ENCODE data around the gene JCHAIN. TPM values are rescaled to one million over a fixed set of nuclear protein-coding genes. Genes with fewer than 3 reads are reported as not detected.
A peak's percentile ranks its signal among the peaks of the same experiment; 100 is the strongest.

Gene JCHAIN
- 99.1 TPM for total RNA-seq
- long read RNA-seq, transcript JCHAIN-201 (4 exons, 1,438 nt) = major isoform, 66 of 67 reads
- long read RNA-seq, partial matches to known transcripts = 0 of 67 reads
- long read RNA-seq, other reads (novel, unspliced or antisense) = 1 of 67 reads

- no peaks in the 10 kb centered on the region for H3K9me3 ChIP-seq
- no peak for TF ChIP-seq CTCF (IDR thresholded peaks at IDR 0.05)
- peaks cover 3% of the 10 kb centered on the region for H3K4me1 ChIP-seq
- intact Hi-C loops (cut with DNase I) = no loop called here
- no peak within 1 kb of the TSS for H3K4me3 ChIP-seq
- H3K27ac ChIP-seq = no peak within 1 kb of the TSS
- DNase-seq (no peak), ATAC-seq (no peak)
- no peaks in the 10 kb centered on the region for H3K27me3 ChIP-seq
- no peaks in the 10 kb centered on the region for H3K36me3 ChIP-seq
Measured at GRCh38 chr4:70666369-70666768, at the start of gene JCHAIN. Gene JCHAIN (minus strand): TSS chr4:70666508. CDS start chr4:70666490, 18 bp downstream.

GRCh38 chr4:70715097-70715496 lies 48.8 kb upstream of the JCHAIN start:
- peaks cover 33% of the 10 kb centered on the region for H3K4me1 ChIP-seq
- ATAC-seq = no peak
- no peak overlapping the region for H3K27ac ChIP-seq

GRCh38 chr4:70714079-70714887 lies 48.0 kb upstream of the JCHAIN start:
- Histone ChIP-seq H3K27ac (peak overlapping the region; percentile 26), H3K27me3 (no peaks in the 10 kb centered on the region), H3K4me3 (no peak overlapping the region), H3K9me3 (no peaks in the 10 kb centered on the region), H3K4me1 (peaks cover 33% of the 10 kb centered on the region), H3K36me3 (no peaks in the 10 kb centered on the region)
- no peak for TF ChIP-seq CTCF (IDR thresholded peaks at IDR 0.05)
- ATAC-seq (peak; percentile 65), DNase-seq (no peak)
- intact Hi-C loops (cut with DNase I) = no loop called here

More at GRCh38 chr4:70715097-70715496, 48.8 kb upstream of the JCHAIN start:
- intact Hi-C loops (cut with DNase I) = no loop called here
- no peak overlapping the region for H3K4me3 ChIP-seq
- H3K27me3 ChIP-seq = no peaks in the 10 kb centered on the region
- DNase-seq = no peak
- TF ChIP-seq CTCF (IDR thresholded peaks at IDR 0.05) = no peak
- no peaks in the 10 kb centered on the region for H3K9me3 ChIP-seq
- no peaks in the 10 kb centered on the region for H3K36me3 ChIP-seq

GRCh38 chr4:70713453-70714078 lies 47.3 kb upstream of the JCHAIN start:
- peak; percentile 67 for ATAC-seq
- intact Hi-C loops (cut with DNase I) = no loop called here
- no peak for DNase-seq
- H3K27me3 ChIP-seq = no peaks in the 10 kb centered on the region
- H3K27ac ChIP-seq = peak overlapping the region; percentile 26
- peaks cover 33% of the 10 kb centered on the region for H3K4me1 ChIP-seq
- H3K4me3 ChIP-seq = no peak overlapping the region
- H3K36me3 ChIP-seq = no peaks in the 10 kb centered on the region
- no peaks in the 10 kb centered on the region for H3K9me3 ChIP-seq
- TF ChIP-seq CTCF (IDR thresholded peaks at IDR 0.05) = no peak

GRCh38 chr4:70712604-70713452 lies 46.5 kb upstream of the JCHAIN start:
- Histone ChIP-seq H3K4me3 (no peak overlapping the region), H3K36me3 (no peaks in the 10 kb centered on the region), H3K27me3 (no peaks in the 10 kb centered on the region), H3K9me3 (no peaks in the 10 kb centered on the region), H3K4me1 (peaks cover 35% of the 10 kb centered on the region), H3K27ac (peak overlapping the region; percentile 26)
- no peak for TF ChIP-seq CTCF (IDR thresholded peaks at IDR 0.05)
- no peak for DNase-seq
- intact Hi-C loops (cut with DNase I) = no loop called here
- ATAC-seq = no peak
